A549 (cell line): ENCODE measurements around the gene ACOT7.

Experiments used
- SREBF2 ChIP-seq: fragments of 450-650 bp; IDR thresholded peaks from 2 replicates; pipeline ENCODE4 v1.6.1; 2014; ENCODE audit warnings: mild to moderate bottlenecking, moderate library complexity
- TP53 ChIP-seq: fragments of 250-450 bp; sonication (Bioruptor Pico); IDR thresholded peaks from 2 replicates; pipeline ENCODE4 v1.5.0; 2021; ENCODE audit warnings: mild to moderate bottlenecking, moderate library complexity
- TF ChIP-seq, protein P1 (sequence below): fragments of 250-450 bp; sonication (Bioruptor Pico); IDR thresholded peaks from 2 replicates; pipeline ENCODE4 v1.5.0; 2020; ENCODE audit warnings: low read depth, mild to moderate bottlenecking, moderate library complexity

DNA sequence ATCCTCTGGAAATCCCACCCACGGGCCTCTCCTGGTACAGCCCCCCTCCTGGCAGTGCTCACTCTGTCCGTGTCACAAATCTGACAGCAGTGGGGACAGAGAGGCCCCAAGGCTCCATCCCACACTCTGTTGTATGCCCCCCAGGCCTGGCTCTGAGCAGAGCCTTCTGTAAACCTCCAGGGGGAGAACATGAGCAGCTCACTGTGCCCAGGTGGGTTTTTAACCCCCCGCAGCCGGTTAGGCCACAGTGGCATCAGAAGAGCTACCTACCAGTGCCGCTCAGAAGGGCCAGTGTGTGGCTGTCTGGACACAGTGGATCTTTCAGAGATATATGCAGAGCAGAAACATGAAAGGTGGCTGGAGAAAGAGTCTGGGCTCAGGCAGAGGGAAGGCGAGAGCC lies 120.7 kb downstream of the ACOT7 start:
- no peak for TF ChIP-seq TP53 (CRISPR knock-in tag)
- TF ChIP-seq SREBF2: no peak
- TF ChIP-seq, protein P1, sequence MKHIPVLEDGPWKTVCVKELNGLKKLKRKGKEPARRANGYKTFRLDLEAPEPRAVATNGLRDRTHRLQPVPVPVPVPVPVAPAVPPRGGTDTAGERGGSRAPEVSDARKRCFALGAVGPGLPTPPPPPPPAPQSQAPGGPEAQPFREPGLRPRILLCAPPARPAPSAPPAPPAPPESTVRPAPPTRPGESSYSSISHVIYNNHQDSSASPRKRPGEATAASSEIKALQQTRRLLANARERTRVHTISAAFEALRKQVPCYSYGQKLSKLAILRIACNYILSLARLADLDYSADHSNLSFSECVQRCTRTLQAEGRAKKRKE (CRISPR knock-in tag): no peak
